Activated CD4-positive, alpha-beta T cell treated with anti-CD3 and anti-CD28 coated beads, Interleukin-2, amount 50 U/mL, for 24 hours (primary cell): Measurements from ENCODE around the gene NFIC.
"Not testable (repeated sequence)": the region's sequence is repeated elsewhere in the genome, so short reads cannot be mapped to it uniquely, and the experiment has no call there.

Experiments used
- DNase-seq, 2 donors: peaks; one replicate each; pipeline ENCODE4 v3.0.0-alpha.2; 2020; ENCODE audit warnings: low read depth in 1 of 2, low spot score in 1 of 2

NFIC gene

DNA sequence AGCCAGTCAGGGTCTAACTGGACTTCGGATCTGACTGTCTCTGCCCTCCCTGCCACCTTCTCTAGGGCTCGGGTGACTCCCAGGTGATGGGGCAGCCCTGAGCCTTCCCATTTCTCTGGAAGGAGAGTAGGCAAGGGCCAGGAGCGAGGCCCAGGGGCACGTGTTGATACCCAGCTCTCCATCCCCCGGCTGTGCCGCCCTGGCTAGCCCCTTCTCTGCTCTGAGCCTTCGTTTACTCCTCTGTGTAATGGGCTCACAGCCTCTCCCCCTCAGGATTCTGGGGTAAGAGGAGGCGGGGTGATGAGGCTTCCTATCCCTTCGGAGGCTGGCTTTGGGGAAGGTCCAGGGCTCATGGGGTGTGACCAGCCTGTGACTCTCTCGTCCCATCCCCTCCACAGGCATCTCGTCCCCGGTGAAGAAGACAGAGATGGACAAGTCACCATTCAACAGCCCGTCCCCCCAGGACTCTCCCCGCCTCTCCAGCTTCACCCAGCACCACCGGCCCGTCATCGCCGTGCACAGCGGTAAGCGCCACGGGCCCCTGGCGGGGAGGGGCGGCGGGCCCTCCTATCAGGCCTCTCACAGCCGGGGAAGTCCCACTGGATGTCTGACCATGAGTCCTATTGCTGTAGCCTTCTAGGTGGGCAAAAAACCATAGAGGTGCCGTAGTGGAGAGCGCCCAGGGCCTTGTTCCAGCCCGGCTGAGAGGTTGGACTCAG, 82.4 kb downstream of the NFIC start:
- no peak for DNase-seq

DNA sequence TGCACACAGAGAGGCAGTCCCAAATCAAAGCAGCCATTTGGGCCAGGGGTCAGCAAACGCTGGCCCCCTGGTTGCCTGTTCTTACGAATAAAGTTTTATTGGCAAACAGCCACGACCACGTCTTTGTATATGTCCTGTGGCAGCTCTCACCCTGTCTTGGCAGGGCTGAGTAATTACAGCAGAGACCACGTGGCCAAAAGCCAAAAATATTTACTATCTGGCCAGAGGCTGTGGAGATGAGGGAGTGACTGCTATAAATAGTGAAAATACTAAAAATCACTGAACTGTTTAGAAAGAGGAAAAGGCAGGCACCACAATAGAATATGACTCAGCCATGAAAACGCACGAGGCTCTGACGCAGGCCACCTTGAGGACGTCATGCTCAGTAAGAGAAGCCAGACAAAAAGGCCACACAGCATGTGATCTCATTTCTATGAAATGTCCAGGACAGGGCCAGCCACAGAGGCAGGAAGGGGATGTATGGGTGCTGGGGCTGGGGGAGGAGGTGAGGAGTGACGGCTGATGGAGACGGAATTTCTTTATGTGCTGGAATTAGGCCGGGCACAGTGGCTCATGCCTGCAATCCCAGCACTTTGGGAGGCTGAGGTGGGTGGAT, 84.5 kb downstream of the NFIC start:
- no peak for DNase-seq

DNA sequence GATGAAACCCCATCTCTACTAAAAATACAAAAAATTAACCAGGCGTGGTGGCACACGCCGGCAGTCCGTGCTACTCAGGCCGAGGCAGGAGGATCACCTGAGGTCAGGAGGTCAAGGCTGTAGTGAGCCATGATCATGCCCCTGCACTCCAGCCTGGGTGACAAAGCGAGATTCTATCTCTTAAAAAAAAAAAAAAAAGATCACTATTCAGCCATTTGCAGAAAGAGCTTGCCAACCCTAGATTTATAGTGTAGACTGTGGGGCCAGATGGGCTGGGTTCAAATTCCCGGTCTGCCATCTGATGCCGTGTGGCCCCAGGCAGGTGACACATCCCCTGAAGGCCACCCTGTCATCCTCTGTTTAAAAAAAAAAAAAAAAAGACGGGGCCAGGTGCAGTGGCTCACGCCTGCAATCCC, 85.1 kb downstream of the NFIC start:
- DNase-seq: no peak

- no peak for DNase-seq
Observed at GRCh38 chr19:3452171-3452941, 86.0 kb downstream of the NFIC start.

DNA sequence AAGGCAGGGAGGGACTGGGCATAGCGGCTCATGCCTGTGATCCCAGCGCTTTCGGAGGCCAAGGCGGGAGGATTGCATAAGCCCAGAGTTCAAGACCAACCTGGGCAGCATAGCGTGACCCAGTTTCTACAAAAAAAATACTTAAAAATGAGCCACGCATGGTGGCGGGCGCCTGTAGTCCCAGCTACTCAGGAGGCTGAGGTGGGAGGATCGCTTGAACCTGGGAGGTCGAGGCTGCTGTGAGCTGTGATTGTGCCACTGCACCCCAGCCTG, 86.5 kb downstream of the NFIC start:
- not testable (repeated sequence) for DNase-seq

DNA sequence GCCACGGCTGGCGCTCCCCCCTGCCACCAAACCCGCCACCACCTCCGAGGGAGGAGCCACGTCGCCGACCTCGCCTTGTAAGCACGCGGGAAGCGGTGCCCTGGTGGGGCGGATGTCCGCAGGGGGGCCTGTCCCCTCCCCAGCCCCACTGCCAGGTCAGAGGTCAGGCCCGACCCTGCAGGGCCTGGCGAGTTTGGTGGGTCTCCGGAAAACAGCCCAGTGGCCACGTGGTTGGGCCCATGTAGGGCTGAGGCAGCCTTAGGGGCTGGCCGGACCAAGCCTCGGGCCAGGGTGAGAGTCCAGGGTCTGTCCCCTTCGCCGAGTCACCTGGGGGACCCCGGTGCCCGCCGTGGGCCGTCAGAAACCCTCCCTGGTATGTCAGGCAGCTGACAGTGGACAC, 87.5 kb downstream of the NFIC start:
- no peak for DNase-seq

DNA sequence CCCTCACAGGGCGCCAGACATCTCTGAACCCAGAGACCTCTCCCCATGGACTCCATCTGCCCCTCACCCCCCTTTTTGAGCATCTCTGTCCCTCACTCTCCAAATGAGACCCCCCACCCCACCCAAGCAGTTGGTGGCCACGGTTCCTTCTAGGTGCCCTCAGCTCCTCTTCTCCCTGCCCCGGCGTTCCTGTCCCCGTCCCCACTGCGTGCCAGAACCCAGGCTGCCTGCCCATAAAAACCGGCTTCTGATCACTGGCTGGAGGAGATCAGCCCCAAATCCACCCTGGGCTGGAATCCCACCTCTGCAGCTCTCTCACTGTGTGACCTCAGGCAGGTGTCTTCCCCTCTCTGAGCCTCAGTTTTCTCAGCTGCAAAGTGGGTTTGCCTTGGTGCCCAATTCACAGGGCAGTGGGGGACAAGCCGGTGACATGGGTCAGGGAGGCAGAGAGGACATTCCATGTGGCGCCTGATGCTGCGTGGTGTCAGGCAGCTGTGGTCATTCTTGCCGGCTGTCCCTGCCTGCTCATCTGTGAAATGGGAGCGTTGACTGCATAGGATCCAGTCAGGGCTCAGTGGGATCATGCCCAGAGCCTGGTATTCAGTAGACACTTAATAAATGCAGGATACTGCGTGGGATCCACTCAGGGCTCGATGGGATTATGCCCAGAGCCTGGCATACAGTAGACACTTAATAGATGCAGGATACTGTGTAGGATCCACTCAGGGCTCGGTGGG, 88.4 kb downstream of the NFIC start:
- DNase-seq: no peak

DNA sequence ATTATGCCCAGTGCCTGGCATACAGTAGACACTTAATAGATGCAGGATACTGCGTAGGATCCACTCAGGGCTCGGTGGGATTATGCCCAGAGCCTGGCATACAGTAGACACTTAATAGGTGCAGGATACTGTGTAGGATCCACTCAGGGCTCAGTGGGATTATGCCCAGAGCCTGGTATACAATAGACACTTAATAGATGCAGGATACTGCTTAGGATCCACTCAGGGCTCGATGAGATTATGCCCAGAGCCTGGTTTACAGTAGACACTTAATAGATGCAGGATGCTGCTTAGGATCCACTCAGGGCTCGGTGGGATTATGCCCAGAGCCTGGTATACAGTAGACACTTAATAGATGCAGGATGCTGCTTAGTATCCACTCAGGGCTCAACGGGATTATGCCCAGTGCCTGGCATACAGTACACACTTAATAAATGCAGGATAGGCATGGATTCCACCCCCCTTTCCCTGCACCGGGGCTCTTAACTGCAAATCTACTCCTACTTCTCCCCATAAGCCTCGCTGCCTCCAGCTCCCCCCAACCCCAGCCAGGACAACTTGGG, 89.1 kb downstream of the NFIC start:
- no peak for DNase-seq

DNA sequence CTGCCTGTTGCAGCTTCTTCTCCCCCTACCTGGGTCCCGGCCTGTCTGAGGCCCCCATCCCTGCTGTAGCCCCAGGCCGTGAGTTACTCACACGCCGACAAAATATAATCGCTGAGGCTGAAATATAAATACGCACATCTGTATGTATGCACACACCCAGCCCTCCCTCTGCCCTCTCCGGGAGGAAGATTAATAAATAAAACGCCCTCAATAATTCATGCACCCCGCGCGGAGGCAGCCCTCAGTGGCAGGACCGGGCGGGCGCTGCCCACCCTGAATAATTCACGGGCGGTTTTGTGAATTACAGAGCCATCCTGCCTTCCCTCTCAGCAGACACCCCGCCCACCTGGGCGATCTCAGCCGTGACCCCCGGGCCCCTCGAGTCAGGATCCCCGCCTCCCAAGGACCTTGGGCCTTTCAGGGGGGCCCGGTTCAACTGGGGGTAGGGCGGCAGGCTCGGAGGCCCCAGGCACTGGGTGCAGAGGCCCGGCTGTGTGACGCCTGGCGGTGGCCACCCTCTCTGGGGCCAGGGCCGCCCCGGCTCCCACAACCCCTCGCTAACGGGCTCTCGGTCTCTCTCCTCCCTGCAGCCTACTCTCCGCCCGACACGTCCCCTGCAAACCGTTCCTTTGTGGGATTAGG, 89.7 kb downstream of the NFIC start:
- no peak for DNase-seq

DNA sequence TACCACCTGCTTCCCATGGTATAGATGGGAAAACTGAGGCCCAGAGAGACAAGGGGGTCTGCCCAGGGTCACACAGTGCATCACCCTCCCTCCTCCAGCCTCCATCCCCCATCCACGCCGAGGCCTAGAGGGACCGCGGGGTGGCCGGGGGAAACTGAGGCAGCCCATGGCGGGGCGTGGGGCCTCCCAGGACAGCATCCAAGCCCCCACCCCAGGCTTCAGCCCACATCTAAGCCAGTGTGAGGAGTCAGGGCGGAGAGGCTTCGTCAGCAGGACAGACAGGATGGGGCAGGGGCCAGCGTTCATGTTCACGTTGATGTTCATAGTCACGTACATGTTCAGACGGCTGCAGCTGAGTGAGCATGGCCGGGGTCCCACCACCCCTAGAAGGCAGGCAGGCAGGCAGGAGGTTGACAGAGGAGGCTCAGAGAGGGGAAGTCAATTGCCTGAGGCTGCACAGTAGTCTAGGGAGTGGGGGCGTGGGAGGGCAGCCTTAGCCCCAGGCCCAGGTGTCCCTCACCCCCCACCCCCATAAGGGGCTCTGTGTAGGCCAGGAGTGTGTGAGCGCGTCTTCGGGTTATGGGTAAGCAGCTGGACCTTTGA, 90.6 kb downstream of the NFIC start:
- DNase-seq: no peak

- no peak for DNase-seq
Observed at GRCh38 chr19:3457528-3458228, 91.3 kb downstream of the NFIC start.

GRCh38 chr19:3458229-3459088, 92.1 kb downstream of the NFIC start:
- DNase-seq: no peak

DNA sequence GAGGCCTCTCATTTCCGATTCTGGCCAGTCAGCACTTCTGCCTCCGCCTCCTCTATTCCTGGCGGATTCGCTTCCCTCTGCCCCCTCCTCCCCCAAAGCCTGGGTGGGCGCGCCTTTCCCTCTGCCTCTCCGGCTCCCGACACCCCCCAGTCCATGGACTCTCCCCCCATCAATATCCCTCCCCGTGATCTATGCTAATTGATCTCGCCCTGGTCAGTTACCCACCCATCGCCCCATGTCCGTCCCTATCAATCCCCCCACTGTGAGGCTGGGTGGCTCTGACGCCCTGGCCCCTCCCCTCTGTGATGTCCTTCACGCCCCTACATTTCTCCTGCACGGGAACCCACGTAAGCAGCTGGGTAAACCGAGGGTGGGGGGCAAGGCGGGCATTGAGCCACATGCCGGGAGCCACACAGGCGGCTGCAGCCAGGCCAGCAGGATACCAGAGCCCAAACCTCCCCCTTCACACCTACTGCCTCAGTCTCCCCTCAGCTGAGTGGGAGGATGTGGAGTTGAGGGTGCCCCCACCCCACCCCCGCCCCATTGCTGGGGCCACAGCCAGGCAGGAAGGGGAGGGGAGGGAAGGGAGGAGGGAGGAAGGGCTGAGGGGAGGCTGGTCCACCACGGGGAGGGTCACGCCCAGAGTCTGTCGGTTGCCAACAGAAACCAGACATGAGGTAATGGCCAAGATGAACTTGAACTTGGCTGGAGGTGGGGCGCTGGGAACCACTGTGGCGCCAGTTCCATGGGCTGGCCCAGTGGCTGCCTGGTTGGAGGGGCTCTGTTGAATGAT, 92.9 kb downstream of the NFIC start:
- DNase-seq: no peak

- DNase-seq: no peak
Observed at GRCh38 chr19:3459965-3460582, 93.7 kb downstream of the NFIC start.

DNA sequence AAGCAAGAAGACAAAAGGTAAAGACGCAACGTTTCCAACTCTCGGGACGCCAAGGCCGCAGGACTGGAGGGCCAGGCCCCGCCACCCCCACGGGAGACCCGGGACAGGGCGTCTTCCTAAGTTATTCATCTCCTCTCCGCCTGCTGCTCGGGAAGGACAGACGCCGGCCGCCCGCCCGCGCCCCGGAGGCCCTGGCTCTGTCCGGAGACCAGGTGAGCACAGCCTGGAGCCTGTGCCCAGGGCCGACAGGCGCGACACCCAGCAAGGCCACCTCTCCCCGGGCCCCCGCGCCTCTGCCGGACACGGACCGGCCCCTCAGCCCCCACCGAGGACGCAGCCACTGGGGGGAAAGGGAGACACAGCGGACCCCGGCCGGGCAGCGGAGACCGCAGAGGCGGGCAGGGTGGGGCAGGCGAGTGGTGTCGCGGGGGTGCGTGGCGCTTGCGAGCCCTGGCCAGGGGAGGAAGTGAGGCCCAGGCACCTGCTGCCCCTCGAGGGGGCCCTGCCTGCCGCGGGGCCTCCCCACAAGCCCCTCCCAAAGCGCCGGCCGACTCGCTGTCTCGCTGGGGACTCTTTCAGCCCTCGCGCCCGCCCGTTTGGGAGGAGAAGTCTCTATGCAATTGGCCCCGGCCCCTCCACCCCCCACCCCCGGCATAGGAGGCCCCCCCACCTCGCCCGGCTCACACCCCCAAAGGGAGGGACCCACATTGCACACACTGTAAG, 96.8 kb downstream of the NFIC start:
- DNase-seq: no peak

DNA sequence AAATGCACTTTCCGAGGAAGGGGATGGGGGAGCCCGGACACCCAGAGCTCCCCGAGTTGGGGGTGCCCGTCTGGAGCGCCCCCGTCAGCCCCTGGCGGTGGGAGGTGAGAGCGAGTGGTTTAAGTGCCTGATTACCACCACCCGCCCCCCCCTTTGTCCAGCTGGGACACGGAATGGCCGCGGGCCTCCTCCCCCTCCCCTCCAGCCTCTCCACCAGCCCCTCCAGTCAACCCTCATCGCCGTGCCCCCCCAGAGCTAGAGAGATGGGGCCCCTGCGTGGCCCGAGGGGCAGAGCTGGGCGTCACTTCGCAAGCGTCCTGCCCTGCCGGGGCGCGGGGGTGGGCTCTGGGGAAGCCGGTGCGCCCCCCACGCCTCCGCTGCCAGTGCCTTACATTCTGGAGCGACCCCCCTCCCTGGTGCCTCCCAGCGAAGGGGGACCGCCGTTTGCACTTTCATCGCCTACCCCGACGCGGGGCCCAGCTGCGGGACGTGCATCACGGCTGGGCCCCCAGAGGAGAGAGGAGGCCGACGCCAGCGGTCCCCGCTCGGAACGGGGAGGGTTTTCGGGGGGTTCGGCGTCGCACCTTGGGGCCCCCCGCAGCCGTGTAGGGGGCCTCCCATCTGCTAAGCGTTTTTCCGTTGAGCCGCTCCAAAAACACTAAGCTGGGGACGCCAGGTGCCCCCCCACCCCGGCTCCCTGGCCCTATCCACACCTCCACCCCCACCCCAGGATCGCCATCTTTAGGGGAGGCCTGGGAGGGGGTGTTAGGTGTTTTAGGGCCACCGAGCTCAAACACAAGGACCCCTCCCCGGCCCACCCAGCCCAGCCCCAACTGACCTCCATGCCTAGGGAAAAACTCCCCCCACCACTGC, 97.6 kb downstream of the NFIC start:
- no peak for DNase-seq
